Measurements from ENCODE around the gene KMT2E. TPM values are rescaled to one million over a fixed set of nuclear protein-coding genes. Genes with fewer than 3 reads are reported as not detected.

The KMT2E gene
- total RNA-seq, 1 experiment from 2014 or later = 68.1 TPM

DNA sequence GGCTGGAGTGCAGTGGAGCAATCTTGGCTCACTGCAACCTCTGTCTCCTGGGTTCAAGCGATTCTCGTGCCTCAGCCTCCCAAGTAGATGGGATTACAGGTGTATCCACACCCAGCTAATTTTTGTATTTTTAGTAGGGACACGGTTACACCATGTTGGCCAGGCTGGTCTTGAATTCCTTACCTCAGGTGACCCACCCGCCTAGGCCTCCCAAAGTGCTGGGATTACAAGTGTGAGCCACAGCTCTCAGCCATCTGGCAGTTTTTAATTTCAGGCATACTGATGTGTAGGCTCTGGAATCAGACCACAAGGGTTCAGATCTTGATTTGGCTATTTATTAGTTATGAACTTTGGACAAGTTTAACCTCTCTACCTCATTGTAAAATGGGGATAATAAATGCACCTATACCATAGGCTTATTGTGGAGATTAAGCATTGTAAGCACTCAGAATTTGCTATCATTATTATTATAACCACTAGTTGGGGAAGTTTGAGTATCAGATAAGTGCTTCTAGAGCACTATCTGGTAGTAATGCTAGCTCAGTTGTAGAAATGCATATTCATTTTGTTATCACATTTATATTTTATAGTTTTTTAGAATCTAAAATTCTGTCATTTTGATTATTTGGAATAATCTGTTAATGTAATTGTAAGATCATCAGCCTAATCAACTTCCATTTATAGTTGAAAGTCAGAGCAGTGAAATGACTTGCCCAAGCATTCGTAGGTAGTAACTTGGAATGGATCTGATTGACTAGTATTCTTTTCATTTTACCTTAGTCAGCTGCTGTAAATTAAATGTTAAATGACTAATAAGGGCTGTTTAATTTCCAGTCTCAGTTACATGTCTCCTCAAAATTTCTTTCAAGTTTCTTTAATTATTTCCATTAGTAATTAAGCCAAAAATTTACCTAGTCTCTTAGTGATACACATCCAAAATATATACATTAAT is 22.5 kb downstream of the KMT2E start:
- H3F3A ChIP-seq (ENCODE audit: insufficient read depth, low read depth) = peaks cover 3% of the 10 kb centered on the region; the same call in 1 of the 2 replicates
- H3K9me2 ChIP-seq (ENCODE audit: insufficient read depth) = no peaks in the 10 kb centered on the region
- peaks cover 88% of the 10 kb centered on the region for H3K79me2 ChIP-seq (ENCODE audit: low read depth)
- no peaks in the 10 kb centered on the region for H3K36me3 ChIP-seq (ENCODE audit: low read depth)
- no peak overlapping the region for H3K4me2 ChIP-seq
- H3K27ac ChIP-seq = no peak overlapping the region
- H3K27me3 ChIP-seq (ENCODE audit: insufficient read depth, low read depth) = no peaks in the 10 kb centered on the region
- ChIA-PET POLR2A (ENCODE audit: unreplicated experiment) (no interaction called here), CTCF (interaction anchor here (0.6 kb wide), 2 partner anchors 25 to 1326 kb away, joined by 3 to 19 read pairs; no protein-coding TSS in a partner anchor)
- H3K4me3 ChIP-seq = no peak overlapping the region
- H4K20me1 ChIP-seq (ENCODE audit: insufficient read depth) = peaks cover 56% of the 10 kb centered on the region
- no peak for DNase-seq
- H2AFZ ChIP-seq = no peak overlapping the region
- intact Hi-C loops (cut with micrococcal nuclease; ENCODE audit: unreplicated experiment) = no loop called here
- H3K9me3 ChIP-seq (ENCODE audit: insufficient read depth, low read depth) = no peaks in the 10 kb centered on the region
- TF ChIP-seq CTCF (conservative IDR thresholded peaks at IDR 0.05) (no peak), EZH2 (IDR thresholded peaks at IDR 0.05; ENCODE audit: low read depth) (no peak)
- H3K4me1 ChIP-seq (replicated peaks; ENCODE audit: insufficient read depth) = no peaks in the 10 kb centered on the region
- BruUV-seq (replicated peaks) = no TSS peak

DNA sequence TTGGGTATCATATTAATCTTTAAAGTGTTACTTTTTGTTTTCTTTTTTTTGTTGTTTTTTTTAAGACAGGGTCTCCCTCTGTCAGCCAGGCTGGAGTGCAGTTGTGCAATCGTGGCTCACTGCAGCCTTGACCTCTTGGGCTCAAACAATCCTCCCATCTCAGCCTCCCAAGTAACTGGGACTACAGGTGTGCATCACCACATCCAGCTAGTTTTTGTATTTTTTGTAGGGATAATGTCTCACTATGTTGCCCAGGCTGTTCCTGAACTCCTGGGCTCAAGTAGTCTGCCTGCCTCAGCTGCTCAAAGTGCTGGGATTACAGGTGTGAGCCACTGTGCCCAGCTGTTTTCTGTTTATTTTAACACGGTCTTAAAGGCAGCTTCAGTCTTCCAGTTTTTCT is 23.3 kb downstream of the KMT2E start:
- H3K27ac ChIP-seq = no peak overlapping the region
- intact Hi-C loops (cut with micrococcal nuclease; ENCODE audit: unreplicated experiment) = no loop called here
- CTCF ChIA-PET = no interaction called here

More for the DNA sequence above, 23.3 kb downstream of the KMT2E start:
- Histone ChIP-seq H3F3A (ENCODE audit: insufficient read depth, low read depth) (peaks cover 3% of the 10 kb centered on the region; the same call in 1 of the 2 replicates), H3K79me2 (ENCODE audit: low read depth) (peaks cover 87% of the 10 kb centered on the region), H3K27me3 (ENCODE audit: insufficient read depth, low read depth) (no peaks in the 10 kb centered on the region), H3K36me3 (ENCODE audit: low read depth) (peaks cover 3% of the 10 kb centered on the region; the same call in 1 of the 2 replicates), H3K9me3 (ENCODE audit: insufficient read depth, low read depth) (no peaks in the 10 kb centered on the region), H3K9me2 (ENCODE audit: insufficient read depth) (no peaks in the 10 kb centered on the region), H4K20me1 (ENCODE audit: insufficient read depth) (peaks cover 63% of the 10 kb centered on the region), H3K4me1 (replicated peaks; ENCODE audit: insufficient read depth) (no peaks in the 10 kb centered on the region), H3K4me2 (no peak overlapping the region), H3K4me3 (no peak overlapping the region), H2AFZ (no peak overlapping the region)
- TF ChIP-seq CTCF (conservative IDR thresholded peaks at IDR 0.05) = no peak
- POLR2A ChIA-PET (ENCODE audit: unreplicated experiment) = no interaction called here
- DNase-seq = no peak
- no TSS peak for BruUV-seq (replicated peaks)

All from PC-9 (cell line).